Measurements from ENCODE around the gene FDXR. TPM values are rescaled to one million over a fixed set of nuclear protein-coding genes. Genes with fewer than 3 reads are reported as not detected.

Gene FDXR
- total RNA-seq, 1 experiment from 2014 or later, result 39.7 TPM

DNA sequence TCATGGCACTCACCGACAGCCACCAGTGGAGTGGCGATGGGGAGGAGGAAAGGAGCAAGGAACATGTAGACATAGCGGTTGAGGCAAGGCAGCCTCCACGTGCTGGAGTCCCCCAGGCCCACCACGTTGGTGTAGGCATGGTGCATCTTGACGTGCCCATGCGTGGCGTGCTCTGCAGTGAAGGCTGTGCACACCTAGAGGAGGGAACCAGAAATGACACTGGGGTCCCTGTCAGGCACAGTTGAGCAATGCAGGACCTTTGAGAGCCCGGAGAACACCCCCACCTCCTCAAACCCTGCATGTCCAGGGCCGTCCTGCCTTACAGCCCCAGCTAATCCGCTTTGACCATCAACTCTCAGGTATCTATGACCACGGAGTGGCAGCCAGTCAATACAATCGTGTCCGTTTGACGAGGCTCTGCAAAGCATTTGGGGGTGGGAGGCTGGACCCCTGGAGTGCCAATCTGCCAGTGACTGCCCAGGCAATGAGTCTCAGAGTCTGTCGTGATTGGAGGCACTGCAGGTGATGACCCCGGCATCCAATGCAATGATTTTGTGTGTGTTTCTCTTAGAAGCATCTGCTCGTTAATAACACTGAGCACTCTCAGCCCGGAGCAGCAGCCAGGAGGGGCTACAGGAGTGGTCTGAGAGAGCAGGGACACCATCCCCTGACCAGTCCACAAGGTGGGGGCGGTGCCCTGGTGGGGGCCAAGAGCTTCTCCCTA, 9.9 kb upstream of the FDXR start:
- Histone ChIP-seq H3K27me3 (ENCODE audit: insufficient read depth, low read length) (no peaks in the 10 kb centered on the region; the same call in 1 of the 2 replicates), H2BK5ac (ENCODE audit: insufficient read length, low read length) (no peak overlapping the region), H3K9me3 (ENCODE audit: control insufficient read depth, low read depth, low read length) (no peaks in the 10 kb centered on the region), H3T11ph (ENCODE audit: low read length) (no peak overlapping the region), H3K23ac (ENCODE audit: insufficient read length, low read depth, low read length) (no peak overlapping the region), H3K14ac (ENCODE audit: insufficient read depth, low read length) (no peak overlapping the region; the same call in 1 of the 2 replicates), H2AK5ac (ENCODE audit: insufficient read length, low read length) (no peak overlapping the region), H2BK12ac (ENCODE audit: insufficient read length, low read depth, low read length) (no peak overlapping the region), H3K79me2 (ENCODE audit: insufficient read depth, low read length) (no peaks in the 10 kb centered on the region), H2AFZ (ENCODE audit: low read length) (no peak overlapping the region), H3K23me2 (ENCODE audit: insufficient read length, low read depth, low read length, poor library complexity, severe bottlenecking) (no peaks in the 10 kb centered on the region), H3K56ac (ENCODE audit: insufficient read length, low read depth, low read length) (no peak overlapping the region), H3K18ac (ENCODE audit: insufficient read length, low read depth, low read length) (no peak overlapping the region), H3K79me1 (ENCODE audit: insufficient read depth, low read depth, low read length, poor library complexity, severe bottlenecking) (no peaks in the 10 kb centered on the region), H3K9ac (ENCODE audit: extremely low read depth, insufficient read length, low read length) (no peak overlapping the region), H4K8ac (replicated peaks; ENCODE audit: insufficient read length, low read depth, low read length) (no peak overlapping the region), H2BK20ac (ENCODE audit: low read depth, low read length, poor library complexity, severe bottlenecking) (no peak overlapping the region), H3K4me1 (ENCODE audit: insufficient read depth, low read length) (no peaks in the 10 kb centered on the region; the same call in 1 of the 2 replicates), H4K20me1 (ENCODE audit: control insufficient read depth, insufficient read depth, insufficient read length) (no peaks in the 10 kb centered on the region), H3K27ac (ENCODE audit: insufficient read length, low read depth, low read length) (no peak overlapping the region), H2BK15ac (ENCODE audit: low read depth, low read length) (no peak overlapping the region), H3K4ac (ENCODE audit: low read depth, low read length) (no peak overlapping the region), H4K91ac (ENCODE audit: insufficient read length, low read depth, low read length) (no peak overlapping the region), H2BK120ac (ENCODE audit: low read depth, low read length, poor library complexity, severe bottlenecking) (no peak overlapping the region), H4K5ac (ENCODE audit: insufficient read length, low read depth, low read length) (no peak overlapping the region), H3K4me2 (ENCODE audit: insufficient read depth, insufficient read length, low read length) (no peak overlapping the region)
- H3K4me3 Mint-ChIP-seq, result no peak overlapping the region
- no peaks in the 10 kb centered on the region for H3K9me3 Mint-ChIP-seq
- WGBS (ENCODE audit: extremely low coverage, insufficient read length, low lambda C conversion rate), result no CpG with 5 or more reads among the region's 20 CpGs
- no peak; the same call in 2 of the 3 replicates for TF ChIP-seq CTCF (conservative IDR thresholded peaks at IDR 0.05)
- H3K4me1 Mint-ChIP-seq, result peaks cover 12 to 20% of the 10 kb centered on the region in 2 experiments
- no peak for DNase-seq
- peaks cover 50% of the 10 kb centered on the region for H3K27me3 Mint-ChIP-seq (ENCODE audit: low read depth)
- H3K36me3 Mint-ChIP-seq (ENCODE audit: insufficient read depth in 1 of 3, low read depth in 3 of 3), result no peaks in the 10 kb centered on the region
- no peak overlapping the region for H3K27ac Mint-ChIP-seq

Data from H9 (cell line).